SH-SY5Y (cell line): ENCODE data around the gene IRF4.

Experiments used
- GATA2 ChIP-seq: IDR thresholded peaks from 2 replicates; pipeline ENCODE4 v1.6.1; 2011; ENCODE audit warnings: mild to moderate bottlenecking, low read depth, low read length
- GATA3 ChIP-seq: IDR thresholded peaks from 2 replicates; pipeline ENCODE4 v1.6.1; 2011; ENCODE audit warnings: low read depth, mild to moderate bottlenecking, low read length, moderate library complexity

DNA sequence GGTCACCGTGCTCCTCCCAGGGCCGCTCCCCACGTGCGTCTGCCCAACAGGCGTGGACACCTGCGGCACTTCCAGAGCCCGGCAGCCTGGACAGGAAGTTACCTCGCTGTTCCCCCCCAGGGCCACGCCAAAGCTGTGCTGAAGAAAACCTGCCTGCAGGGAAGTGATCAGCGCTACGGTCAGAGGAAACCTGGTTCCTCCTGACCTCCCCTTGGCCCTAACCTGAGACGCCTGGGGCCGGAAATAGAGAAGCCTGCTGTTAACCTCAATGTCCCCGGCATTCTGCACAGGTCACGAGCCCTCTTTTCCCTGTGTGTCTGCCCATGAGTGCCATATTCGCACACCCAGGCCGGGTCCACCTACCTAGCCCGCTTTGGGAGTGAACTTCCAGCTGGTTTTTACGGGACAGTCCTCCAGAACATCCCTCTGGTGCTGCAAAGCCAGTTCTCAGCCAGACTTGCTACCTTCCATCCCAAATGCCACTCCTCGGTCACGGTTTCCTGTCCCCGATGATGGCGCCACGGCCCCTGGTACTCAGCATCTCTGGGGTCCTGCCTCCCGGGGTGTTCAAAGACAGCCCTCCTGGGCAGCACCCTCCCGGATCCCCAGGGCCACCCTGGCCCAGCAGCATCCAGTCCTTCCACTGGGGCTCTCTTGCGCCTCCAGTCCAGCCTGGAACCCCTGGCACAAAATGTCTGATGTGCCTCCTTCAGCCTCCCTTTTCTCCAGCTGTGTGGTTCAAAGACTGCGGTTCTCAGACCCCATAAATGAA is 12.0 kb upstream of the IRF4 start:
- TF ChIP-seq GATA2 = no peak
- no peak for TF ChIP-seq GATA3
